HG03095 (cell line): ENCODE results near the gene SOHLH1.

ENCODE experiments used
- ATAC-seq: cut with Tn5 transposase; IDR thresholded peaks from one replicate; pipeline ENCODE4 v1.9.1; 2021; ENCODE audit warnings: moderate library complexity; ENCODE audit not compliant: unreplicated experiment

SOHLH1 gene

DNA sequence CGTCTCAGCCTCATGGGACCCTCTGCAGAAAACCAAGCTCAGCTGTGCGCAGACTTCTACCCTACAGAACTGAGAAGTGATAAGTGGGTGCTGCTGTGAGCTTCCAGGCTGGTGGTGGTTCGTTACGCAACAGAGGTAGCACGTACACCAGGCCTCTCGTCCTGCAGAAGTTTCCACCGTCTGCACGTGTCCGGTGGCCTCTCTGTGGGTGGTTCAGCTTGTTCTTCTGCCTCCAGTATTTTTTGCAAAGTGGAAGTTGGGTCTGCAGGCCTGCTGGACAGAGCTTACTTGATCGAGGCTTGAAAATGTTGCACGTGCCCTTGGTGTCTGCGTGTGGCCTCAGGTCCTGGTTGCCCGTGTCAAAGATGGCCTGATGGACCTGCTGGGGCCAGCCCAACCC, 30.2 kb upstream of the SOHLH1 start:
- no peak for ATAC-seq

DNA sequence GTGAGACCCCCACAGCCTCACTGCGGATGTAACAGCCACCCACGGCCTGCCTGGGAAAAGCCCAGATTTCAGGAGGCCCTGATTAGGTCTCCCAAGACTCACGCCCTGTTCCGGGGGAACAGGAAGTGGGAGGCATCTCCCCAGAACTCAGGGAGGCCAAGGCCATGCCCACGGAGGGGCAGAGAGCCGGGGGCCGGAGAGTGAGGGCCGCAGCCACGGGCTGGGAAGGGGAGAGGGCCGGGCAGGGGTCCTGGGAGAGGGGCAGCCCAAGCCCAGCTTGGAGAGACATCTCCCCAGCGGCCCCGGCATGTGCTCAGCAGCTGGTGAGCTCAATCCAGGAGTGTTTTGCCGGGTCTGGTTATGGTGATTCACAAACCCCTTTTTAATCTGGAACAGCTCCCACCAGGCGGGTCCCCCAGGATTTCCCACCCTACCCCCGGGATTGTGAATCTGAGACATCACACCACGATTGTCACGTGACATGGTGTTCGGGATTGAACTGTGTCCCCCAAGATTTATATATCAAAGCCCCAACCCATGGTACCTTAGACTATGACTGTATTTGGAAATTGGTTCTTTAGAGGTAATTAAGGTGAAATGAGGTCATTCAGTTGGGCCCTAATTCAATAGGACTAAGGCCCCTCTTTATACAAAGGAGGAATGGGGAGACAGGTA, 29.3 kb upstream of the SOHLH1 start:
- ATAC-seq: no peak

DNA sequence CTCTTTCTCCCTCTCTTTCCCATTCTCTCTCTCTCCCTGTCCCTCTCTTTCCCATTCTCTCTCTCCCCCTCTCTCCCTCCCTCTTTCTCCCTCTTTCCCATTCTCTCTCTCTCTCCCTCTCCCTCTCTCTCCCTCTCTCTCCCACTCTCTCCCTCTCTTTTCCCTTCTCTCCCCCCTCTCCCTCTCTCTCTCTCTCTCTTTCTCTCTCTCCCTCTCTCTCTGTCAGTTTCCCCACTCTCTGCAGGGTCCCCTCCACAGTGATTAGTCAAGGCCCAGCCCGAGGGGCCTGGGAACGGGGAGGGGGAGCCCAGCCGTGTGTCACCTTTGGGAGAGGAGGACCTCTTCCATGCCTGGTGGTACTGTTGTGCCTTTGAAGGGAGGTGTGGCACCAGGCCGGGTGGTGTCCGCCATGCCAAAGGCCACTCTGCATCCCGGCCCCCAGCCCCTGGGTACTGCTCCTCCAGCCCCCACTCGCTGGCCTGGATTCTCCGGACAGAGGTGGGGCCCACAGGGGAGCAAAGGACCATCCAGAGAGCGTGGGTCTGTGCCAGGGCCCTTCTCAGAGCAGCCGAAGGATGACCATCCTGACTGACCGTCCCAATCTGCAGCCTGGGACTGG, 28.1 kb upstream of the SOHLH1 start:
- ATAC-seq: no peak

DNA sequence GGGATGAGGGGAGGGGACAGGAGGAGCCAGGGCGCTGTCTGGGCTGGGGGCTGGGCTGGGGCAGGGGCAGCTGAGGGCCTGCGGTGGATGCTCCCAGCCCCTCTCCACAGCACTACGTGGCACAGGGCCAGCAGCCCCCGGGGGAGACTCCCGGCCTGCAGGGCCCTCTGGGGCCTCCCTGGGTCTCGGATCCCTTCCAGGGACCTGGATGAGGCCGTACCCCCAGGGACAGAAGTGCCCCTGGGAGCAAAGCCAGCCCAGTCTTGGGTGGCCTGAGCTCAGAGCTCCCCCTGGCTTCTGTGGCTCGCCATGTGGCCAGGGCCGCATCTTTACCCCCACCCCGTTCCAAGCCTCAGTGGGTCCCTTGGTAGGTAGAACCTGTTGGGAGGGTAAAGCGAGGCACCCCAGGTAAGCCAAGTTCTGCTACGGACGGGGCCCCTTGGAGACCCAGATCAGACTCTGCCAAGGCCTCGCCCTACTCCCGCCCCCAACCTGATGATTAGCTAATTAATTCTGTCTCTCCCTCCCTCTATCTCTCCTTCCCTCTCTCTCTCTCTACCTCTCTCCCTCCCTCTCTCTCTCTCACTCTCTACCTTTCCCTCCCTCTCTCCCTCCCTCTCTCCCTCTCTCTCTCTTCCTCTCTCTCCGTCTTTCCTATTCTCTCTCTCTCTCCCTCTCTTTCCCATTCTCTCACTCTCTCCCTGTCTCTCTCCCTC, 27.0 kb upstream of the SOHLH1 start:
- ATAC-seq: no peak

DNA sequence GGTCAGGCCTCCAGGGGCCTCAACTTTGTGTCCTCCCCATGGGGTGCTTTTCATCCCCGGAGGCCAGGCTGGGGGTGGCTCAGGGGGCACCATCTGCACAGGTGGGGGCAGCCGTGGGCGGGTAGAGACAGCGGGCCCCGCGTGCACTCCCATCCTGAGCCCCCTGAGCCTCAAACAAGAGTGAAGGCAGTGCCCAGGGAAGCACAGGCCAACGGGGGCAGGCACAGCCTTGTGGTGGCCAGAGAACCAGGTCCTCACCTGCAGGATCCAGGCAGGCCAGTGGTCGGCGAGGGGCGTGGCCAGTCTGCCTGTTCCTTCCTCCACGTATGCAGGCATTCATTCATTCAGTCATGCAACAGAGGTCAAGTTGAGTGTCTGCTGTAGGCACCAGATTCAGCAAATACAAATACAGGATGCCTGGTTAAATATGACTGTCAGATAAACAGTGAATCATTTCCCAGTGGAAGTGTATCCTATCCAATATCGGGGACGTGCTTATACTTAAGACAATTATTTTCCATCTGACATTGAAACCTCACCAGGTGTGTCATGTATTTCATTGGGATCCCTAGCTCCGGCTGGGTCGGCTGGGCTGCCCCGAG, 25.0 kb upstream of the SOHLH1 start:
- no peak for ATAC-seq

DNA sequence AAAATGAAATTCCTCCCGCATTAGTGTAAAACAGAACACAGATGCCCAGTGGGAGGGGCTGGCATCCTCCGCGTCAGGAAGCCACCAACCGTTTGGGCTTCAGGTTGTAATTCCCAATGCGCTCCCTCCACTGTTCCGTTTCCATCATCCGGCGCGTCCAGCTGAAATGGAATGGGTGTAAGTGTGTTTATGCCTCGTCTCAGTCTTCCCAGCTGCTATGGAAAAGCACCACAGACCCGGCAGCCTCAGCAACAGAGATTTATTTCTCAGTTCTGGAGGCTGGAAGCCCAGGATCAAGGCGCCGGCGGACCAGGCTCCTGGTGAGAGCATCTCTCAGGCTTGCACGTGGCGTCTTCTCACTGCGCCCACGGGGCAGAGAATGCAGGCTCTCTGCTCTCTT, 23.1 kb upstream of the SOHLH1 start:
- ATAC-seq: no peak

DNA sequence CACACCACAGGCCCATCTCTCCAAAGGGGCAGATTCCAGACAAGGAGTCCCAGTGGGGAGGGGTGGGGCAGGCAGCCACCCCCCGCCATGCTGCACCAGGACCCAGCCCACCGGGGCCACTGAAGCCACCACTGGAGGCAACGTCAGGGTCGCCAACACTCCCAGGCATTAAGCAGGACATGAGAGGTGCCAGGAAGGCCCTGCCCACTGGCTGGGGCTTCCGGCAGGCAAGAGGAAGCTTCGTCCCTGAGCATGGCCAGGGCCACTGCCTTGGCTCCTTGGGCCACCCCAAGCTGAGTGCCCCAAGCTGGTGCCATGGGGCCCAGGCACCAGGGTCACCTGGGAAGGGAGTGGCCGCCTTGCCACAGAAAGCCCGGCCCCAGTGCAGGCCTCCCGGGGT, 20.2 kb upstream of the SOHLH1 start:
- no peak for ATAC-seq

DNA sequence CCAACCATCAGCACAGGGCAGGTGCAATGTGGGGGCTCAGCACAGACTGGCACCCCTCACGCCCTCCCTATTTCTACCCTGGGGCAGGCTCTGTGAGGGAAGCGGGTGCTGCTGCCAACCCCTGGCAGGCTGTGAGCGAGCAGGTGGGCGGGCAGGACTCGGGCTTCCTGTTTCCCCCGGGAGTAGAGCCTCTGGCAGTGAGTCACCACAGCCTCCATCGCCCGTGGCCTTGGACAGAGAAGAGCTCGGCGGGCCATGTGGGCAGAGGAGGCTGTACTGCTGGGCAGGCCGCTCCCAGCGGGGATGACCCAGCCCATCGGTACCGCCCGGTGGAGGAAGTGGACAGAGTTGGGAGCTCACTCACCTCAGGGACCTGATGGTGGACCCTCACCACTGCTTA, 19.3 kb upstream of the SOHLH1 start:
- ATAC-seq: no peak

DNA sequence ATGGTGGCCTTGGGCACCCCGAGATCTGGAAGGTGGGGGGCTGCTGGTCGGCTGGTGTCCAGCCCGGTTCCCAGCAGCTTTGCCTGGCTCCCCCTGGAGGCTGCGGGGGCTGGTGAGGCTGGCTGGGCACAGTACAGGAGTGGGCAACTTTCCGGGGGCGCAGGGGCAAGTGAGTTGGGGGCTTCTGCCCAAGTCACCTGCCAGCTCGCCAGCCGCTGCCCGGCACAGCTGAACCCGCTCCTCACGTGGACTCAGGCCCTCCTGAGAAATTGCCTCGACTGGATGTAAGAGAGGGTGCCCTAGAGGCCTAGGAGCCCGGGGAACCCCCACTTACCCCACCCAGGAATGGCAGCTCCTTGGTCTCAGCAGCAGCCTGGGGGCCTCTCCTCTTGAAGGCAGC, 18.1 kb upstream of the SOHLH1 start:
- ATAC-seq: no peak

DNA sequence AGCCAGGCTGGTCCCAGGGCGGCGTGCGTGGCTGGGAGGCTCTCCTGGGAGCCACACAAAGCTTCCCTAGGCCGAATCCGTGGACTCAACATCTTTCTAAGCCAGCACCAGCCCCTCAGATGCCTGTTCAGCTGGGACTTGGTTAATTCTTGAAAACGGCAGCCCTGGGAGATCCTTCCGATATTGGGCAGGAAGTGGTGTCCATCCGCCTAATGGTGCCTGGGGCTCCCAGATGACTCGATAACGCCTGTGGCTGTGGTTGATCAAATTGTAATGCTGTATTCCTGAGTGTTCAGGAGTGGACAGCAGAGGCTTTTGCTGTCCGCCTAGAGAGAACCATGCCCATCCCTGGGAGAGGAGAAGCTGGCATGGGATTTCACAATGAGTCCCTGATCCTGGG, 16.8 kb upstream of the SOHLH1 start:
- no peak for ATAC-seq

DNA sequence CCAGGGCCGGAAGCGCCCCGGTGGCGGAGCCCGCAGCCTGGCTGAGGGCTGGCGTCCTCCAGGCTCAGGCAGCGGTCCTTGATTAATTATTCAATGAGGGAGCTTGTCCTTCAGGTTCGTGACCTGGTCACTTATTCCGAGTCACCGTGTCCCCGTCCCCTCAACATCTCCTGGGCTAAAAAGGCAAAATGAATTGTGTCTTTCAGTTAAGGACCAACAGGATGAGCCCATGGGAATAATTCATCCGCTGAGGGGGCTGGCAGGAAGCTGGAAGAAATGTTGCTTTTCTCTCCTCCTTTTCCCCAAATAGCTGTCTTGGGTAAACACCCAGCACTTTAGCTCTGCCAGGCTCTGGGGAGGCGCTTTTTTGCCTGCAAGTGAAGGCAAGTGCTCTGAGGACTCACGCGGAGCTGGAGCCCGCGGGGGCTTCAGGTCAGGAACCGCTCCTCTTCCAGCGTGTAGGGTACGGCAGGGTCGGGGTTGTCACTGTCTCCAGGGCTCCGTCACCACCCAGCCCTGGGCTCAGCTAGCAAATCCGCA, 15.8 kb upstream of the SOHLH1 start:
- ATAC-seq: no peak

DNA sequence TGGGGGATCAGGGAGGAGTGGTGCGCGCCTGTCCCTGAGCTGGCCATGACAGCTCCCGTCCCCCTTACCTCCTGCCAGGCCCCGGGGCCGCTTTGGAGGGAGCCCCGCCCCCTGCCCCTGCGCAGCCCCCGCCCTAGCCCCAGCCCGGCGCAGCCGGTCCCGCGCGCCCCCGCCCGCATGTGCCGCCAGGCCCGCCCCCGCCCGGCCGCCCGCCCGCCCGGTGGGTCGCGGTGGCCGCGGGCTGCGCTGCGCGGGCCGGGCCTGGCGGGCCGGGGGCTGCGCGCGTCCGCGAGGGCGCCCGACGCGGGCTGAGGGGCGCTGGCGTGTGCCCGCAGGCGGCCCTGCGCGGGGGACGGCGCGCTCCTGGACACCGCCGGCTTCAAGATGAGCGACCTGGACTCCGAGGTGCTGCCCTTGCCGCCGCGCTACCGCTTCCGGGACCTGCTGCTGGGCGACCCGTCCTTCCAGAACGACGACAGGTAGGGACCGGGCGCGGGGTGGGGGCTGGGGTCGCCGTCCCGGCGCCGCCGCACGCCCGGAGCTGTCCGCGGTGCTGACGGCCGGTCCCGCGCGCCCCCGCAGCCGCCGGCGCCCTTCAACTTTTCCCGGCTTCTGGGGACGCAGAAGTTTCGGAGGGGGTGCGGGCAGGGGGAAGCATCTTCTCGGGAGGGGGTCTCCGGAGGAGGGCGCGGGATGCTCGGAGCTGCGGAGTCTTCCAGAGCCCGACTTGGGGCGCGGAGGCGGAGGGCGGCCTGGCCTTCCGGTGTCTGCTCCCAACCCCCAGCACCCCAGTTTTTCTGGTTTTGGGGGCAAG, 15.2 kb upstream of the SOHLH1 start:
- ATAC-seq: no peak

DNA sequence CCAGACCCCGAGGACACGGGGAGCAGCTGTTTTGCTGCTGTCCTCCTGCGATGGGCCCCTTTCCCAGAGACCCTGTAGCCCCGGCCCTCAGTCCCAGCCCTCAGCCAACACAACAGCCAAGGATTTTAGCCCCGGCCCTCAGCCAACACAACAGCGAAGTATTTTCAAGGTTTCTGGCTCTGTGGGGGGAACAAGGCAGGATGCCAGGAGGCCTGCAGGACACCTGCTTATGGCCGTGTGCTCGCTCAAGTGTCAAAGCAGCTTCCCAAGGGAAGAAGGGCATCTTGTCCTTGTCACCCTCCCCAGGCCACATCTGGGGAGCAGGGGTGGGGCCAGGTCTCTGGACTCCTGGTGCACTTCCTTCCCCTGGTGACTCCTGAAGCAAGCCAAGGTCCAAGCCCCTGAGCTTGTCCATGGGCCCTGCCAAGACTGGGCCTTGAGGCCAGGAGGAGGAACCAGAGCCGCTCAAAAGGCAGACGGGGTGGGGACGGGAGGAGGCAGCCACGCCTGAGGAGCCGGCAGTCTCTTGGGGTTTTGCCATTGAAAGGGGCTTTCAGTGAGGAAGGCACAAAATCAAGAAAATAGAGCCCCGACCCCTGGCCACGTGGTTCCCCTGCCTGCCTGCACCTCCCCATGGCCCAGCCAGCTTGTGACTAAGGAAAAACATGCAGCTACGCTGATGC, 13.5 kb upstream of the SOHLH1 start:
- no peak for ATAC-seq

DNA sequence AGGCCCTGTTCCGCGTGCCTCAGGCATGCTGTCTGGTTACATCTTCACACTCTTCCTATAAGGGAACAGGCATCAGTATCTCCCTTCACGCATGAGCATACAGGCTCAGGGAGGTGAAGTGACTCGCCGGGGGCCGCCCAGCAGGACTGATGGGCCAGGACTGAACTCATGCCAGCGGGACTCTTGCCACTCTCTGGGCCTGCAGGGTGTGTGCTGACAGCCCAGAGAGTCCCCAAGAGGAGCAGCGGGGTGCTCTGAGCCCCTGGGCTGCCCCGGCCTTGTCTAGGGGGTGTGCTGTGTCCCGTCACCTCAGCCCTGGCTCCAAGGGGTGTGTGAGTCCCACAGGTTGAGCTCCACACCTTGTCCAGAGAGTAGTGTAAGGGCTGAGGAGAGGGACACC, 12.6 kb upstream of the SOHLH1 start:
- ATAC-seq: no peak

DNA sequence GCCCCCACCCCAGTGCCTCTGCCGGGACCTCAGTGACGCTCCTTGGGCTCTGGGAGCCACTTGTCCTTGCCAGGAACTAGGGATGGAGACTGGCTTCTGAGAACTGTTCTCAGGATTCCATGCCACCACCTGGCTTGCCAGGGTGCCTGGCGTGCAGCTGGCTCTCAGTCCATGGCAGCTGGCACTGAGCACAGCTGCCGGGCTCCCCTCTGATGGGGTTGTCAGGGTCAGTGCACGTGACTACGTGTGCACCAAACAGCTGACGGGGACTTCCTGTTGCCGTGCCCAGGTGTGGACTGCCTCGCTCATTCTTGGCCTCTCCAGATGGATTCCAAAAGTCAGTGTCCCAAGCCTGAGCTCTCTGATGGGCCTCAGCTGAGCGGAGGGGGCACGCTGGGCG, 12.1 kb upstream of the SOHLH1 start:
- ATAC-seq: no peak

DNA sequence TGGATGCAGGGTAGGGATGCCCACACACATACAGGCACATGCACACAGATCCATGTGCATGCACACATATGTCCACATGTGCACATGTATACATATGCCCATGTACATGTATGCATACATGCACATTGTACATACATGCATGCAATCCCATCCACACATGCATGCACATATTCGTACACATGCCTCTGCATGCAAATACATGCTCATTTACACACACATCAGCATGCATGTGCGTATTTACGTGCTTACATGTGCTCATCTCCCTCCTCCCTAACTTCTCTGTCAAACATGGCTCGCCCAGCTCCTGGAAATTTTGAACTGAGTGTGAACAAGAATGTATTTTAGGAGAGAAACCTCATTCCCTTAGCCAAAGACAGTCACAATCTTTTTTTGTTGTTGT, 8.9 kb upstream of the SOHLH1 start:
- ATAC-seq: no peak

DNA sequence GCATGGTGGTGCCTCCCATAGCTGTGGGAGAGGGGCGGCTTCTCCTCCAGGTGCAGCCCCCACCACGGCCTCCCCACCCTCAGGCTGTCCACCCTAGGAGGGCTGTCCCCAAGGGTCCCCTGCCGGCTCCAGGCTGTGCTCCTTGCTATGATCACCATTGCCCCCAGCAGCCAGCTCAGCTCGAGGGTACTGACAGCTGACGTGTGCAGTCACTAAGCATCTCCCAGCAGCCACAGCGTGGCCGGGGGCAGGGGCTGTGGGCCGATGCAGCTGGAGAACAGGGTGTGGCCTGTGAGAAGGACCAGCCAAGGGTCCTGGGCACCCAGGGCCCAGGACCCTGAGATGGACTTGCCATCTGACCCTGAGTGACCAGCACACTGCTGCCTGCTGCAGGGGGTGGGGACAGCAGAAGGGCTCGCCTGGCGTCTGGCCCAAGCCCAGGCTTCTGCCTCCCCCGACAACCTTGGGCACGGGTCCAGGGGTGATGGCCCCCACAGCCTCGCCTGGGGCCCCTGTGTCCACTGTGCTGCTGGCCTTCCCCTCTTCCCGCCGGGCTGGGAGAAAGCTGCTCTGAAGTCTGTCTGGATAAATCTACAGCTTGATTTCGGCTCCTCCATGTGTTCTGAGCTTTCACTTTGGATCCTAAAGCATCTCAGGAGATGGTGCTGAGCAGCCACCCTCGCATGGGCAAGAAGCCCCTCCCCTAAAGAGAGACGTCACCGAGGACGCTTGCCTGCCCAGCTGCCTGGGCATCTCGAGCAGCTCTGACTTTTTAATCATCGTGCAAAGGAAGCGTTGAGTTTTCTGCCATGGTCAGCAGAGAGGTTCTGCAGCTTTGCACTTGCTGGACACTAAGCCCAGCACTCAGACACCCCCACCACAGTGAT, 8.2 kb upstream of the SOHLH1 start:
- ATAC-seq: no peak

DNA sequence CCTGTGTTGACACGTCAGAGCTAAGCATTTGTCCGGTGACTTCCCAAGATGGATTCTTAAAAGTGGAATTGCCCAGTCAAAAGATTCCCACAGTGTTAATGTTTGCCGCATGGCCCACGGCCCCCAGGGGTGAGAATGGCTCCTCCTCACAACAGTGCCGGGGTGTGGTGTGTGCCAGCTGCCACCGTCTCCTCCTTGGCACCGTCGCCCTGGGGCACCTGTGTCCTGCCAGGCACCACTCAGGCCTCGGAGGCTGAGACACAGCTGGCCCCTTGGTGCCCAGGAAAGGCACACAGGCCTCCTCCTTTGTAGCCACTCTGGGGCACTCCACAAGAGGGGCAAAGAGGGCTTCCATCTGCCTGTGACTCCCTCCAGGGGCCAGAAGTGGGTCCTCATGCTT, 7.0 kb upstream of the SOHLH1 start:
- no peak for ATAC-seq

DNA sequence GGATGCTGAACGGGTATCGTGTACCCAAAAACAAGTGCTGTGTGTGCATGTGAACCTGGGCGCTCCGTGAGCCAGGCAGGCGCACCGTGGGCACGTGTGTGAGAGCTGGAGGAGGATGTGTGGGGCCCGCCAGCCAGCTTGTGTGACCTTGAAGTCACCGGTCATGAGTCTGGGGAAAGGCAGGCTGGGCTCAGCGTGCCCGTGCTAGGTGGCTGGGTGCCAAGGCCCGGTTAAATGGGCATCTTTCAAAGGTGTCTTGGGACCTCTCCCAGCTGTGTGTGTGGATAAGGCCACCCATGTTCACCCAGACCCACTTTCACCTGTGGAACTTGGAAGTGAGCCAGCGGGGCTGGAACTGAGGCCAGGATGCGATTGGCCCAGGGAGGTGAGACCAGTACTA, 6.1 kb upstream of the SOHLH1 start:
- ATAC-seq: no peak
